Bone marrow (tissue), 2 donors: ENCODE results near the gene WDFY3.
"Not testable (repeated sequence)": the region's sequence is repeated elsewhere in the genome, so short reads cannot be mapped to it uniquely, and the experiment has no call there.

Source experiments
- DNase-seq, 2 donors: peaks; one replicate each; lab custom pipeline; 2025; lab: John Stamatoyannopoulos, UW

Gene WDFY3

GRCh38 chr4:84673475-84674240 is 292.8 kb downstream of the WDFY3 start:
- no peak for DNase-seq

GRCh38 chr4:84672177-84672576 is 294.3 kb downstream of the WDFY3 start:
- no peak for DNase-seq

DNA sequence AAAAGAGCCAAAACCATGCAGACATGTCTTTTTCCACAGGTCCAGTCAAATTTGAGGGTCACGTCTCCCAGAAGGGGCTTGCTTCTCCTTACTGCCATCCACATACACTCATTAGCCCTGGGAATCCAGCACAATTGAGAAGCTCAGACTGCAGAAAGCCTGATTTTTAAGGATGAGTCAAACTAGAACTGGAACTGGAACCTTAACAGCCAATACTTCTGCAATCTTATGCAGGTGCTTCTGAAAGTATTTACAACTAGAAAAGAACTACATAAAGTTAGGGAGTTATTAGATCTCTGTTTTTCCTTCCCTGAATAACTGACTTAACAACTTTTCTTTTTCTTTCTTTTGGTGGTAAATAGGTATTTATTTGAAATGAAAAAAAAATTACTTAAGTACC is 297.3 kb downstream of the WDFY3 start:
- DNase-seq = no peak

GRCh38 chr4:84666439-84666838 is 300.1 kb downstream of the WDFY3 start:
- no peak for DNase-seq

GRCh38 chr4:84664767-84665166 is 301.7 kb downstream of the WDFY3 start:
- DNase-seq = not testable (repeated sequence)

DNA sequence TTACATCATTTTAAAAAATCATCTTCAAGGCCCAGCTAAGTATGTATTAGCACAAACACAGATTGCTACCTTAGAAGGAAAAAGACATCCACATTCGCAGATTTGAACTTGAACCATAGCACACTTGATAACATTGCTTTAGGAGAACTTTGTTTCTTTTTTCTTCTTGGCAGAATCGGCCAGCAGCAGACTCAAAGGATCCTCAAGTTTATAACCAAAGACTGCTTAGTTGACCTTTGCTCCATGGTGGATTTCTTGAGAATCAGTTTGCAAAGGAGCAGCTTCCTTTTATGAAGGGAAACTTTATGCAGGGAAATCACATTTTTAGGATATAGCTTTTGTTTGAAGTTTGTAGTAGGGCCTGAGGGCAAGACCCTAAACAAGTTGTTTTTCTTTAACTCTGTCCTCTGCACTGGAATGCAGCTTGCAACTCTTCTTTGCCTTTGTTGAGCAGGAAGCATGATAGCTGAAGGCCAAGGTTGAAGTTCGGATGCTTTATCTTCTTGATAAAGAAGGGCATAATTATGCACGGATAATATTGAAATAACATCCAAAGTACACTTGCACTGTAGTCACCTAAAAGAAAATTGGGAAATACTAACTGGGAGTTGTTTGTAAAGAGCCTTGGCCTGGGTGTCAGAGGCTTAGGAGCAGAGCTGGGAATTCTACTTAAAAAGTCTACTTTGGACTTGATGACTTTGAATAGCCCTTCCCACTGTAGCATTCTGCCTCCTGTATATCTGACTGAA is 305.1 kb downstream of the WDFY3 start:
- no peak for DNase-seq

GRCh38 chr4:84660606-84661005 is 305.9 kb downstream of the WDFY3 start:
- DNase-seq = no peak

- no peak for DNase-seq
These were observed 314.0 kb downstream of the WDFY3 start for GRCh38 chr4:84652478-84652877.

GRCh38 chr4:84651499-84651898 is 315.0 kb downstream of the WDFY3 start:
- DNase-seq = no peak

- no peak for DNase-seq
These were observed 317.4 kb downstream of the WDFY3 start for GRCh38 chr4:84648863-84649647.

- DNase-seq = no peak
These were observed 318.3 kb downstream of the WDFY3 start for GRCh38 chr4:84648178-84648577.

GRCh38 chr4:84647312-84647884 is 319.1 kb downstream of the WDFY3 start:
- no peak for DNase-seq

- no peak for DNase-seq
These were observed 322.4 kb downstream of the WDFY3 start for GRCh38 chr4:84644087-84644486.

- no peak for DNase-seq
These were observed 327.3 kb downstream of the WDFY3 start for GRCh38 chr4:84639145-84639544.

DNA sequence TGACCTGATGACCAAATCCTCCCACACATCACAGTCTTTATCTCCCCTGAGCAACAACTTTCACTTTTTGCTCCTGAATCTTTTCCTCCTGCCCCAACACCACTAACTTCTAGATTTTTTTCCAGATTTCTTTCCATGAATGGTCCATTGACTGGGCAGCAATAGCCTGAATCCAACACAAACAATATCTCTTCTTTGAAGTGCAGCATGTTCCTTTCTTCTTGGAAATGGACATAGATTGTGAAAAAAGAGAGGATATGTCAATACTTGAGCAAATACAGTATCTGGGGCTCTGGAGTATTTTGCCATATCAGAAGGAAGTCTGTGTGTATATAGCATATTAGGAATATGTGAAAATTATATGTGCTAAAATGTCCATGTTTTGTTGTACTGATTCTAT is 328.4 kb downstream of the WDFY3 start:
- DNase-seq = no peak

DNA sequence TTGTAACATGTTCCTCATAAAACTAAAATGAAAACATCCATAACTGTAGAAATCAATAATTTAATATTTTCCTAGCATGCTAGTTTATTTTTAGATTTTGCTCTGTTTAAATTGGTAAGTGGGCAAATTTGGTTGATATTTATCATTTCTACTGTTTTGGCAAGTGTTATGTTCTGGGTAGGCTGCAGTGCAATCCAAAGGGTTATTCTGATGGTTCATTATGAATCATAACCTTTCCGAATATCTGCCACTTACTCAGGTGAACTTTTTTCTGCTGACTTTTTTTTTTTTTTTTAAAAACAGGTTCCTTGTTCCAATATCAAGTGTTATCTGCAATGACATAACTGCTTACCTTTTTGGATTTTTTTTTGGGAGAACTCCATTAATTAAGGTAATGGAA is 331.5 kb downstream of the WDFY3 start:
- no peak for DNase-seq

DNA sequence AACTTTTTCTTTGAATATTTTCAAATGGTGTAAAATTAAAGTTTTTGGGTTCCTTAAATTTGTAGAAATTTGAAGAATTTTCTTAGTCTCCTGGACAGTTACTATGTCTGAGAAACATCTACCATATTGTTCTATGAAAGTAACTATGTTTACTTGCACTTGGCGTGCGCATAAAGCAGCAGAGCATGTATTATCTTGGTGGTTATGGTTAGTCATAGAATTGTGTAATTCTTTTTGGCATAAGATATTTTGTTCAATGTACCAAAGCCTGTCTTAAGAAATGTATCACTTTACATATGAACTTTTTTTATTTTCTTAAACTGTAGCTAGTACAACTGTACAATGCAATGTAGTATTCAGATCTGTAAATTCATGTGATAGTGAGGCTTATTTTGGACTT is 334.4 kb downstream of the WDFY3 start:
- DNase-seq = no peak

GRCh38 chr4:84631573-84631972 is 334.9 kb downstream of the WDFY3 start:
- no peak for DNase-seq

DNA sequence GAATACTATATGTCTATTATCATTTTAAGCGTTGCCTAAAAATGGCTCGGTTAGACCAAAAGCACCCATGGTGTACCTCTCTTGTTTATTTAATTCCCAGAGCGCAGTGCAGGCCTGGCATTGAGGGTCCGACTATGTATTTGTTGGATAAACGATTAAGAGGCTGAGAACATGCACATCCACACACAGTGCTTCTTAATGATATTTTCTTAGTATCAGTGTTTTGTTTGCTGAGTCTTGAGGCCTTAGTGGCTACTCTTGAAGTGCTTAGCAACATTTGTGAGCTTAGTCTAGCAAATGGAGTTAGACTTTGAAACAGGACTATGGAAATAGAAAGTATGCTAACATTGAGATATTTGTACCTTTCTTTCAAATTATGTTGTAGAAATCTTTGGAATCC is 339.8 kb downstream of the WDFY3 start:
- DNase-seq = no peak

GRCh38 chr4:84623661-84624060 is 342.8 kb downstream of the WDFY3 start:
- no peak for DNase-seq

GRCh38 chr4:84622959-84623358 is 343.5 kb downstream of the WDFY3 start:
- no peak for DNase-seq
